ENCODE data around the gene ITPRIP.

Gene ITPRIP

GRCh38 chr10:104317726-104318299 lies 20.5 kb downstream of the ITPRIP start:
- Mint-ChIP-seq H3K36me3 (ENCODE audit: low read depth) (peaks cover 36% of the 10 kb centered on the region), H3K4me1 (peaks cover 50% of the 10 kb centered on the region), H3K27me3 (ENCODE audit: low read depth) (no peaks in the 10 kb centered on the region), H3K27ac (peak overlapping the region in 2 of 3 experiments; percentile 24 to 52), H3K4me3 (no peak overlapping the region), H3K9me3 (no peaks in the 10 kb centered on the region)
- TF ChIP-seq CTCF (IDR thresholded peaks at IDR 0.05; ENCODE audit: unreplicated experiment in 3 of 3), result no peak

GRCh38 chr10:104317269-104317710 lies 21.0 kb downstream of the ITPRIP start:
- H3K9me3 Mint-ChIP-seq, result no peaks in the 10 kb centered on the region
- H3K4me1 Mint-ChIP-seq, result peaks cover 49% of the 10 kb centered on the region
- peaks cover 40% of the 10 kb centered on the region for H3K36me3 Mint-ChIP-seq (ENCODE audit: low read depth)
- peak overlapping the region in 1 of 3 experiments; percentile 18 for H3K4me3 Mint-ChIP-seq
- H3K27me3 Mint-ChIP-seq (ENCODE audit: low read depth), result no peaks in the 10 kb centered on the region
- no peak for TF ChIP-seq CTCF (IDR thresholded peaks at IDR 0.05; ENCODE audit: unreplicated experiment in 3 of 3)
- peak overlapping the region in 2 of 3 experiments; percentile 24 to 52 for H3K27ac Mint-ChIP-seq

- no peak overlapping the region for H3K4me3 Mint-ChIP-seq
- no peaks in the 10 kb centered on the region for H3K9me3 Mint-ChIP-seq
- no peaks in the 10 kb centered on the region for H3K27me3 Mint-ChIP-seq (ENCODE audit: low read depth)
These were observed 21.8 kb downstream of the ITPRIP start for GRCh38 chr10:104316321-104317099.

GRCh38 chr10:104315486-104315921 lies 22.8 kb downstream of the ITPRIP start:
- no peaks in the 10 kb centered on the region for H3K27me3 Mint-ChIP-seq (ENCODE audit: low read depth)
- H3K36me3 Mint-ChIP-seq (ENCODE audit: low read depth), result peaks cover 46% of the 10 kb centered on the region
- TF ChIP-seq CTCF (IDR thresholded peaks at IDR 0.05; ENCODE audit: unreplicated experiment in 3 of 3), result no peak
- H3K27ac Mint-ChIP-seq, result no peak overlapping the region
- peaks cover 39% of the 10 kb centered on the region for H3K4me1 Mint-ChIP-seq
- H3K9me3 Mint-ChIP-seq, result no peaks in the 10 kb centered on the region
- no peak overlapping the region for H3K4me3 Mint-ChIP-seq

More at GRCh38 chr10:104316321-104317099, 21.8 kb downstream of the ITPRIP start:
- H3K36me3 Mint-ChIP-seq (ENCODE audit: low read depth), result peaks cover 45% of the 10 kb centered on the region
- H3K4me1 Mint-ChIP-seq, result peaks cover 46% of the 10 kb centered on the region
- peak overlapping the region in 2 of 3 experiments; percentile 24 to 52 for H3K27ac Mint-ChIP-seq
- TF ChIP-seq CTCF (IDR thresholded peaks at IDR 0.05; ENCODE audit: unreplicated experiment in 3 of 3), result no peak

- peaks cover 50% of the 10 kb centered on the region for H3K36me3 Mint-ChIP-seq (ENCODE audit: low read depth)
- TF ChIP-seq CTCF (IDR thresholded peaks at IDR 0.05; ENCODE audit: unreplicated experiment in 3 of 3), result no peak
- H3K4me1 Mint-ChIP-seq, result peaks cover 32% of the 10 kb centered on the region
- no peaks in the 10 kb centered on the region for H3K27me3 Mint-ChIP-seq (ENCODE audit: low read depth)
- H3K9me3 Mint-ChIP-seq, result no peaks in the 10 kb centered on the region
- H3K4me3 Mint-ChIP-seq, result no peak overlapping the region
- no peak overlapping the region for H3K27ac Mint-ChIP-seq
These were observed 23.4 kb downstream of the ITPRIP start for GRCh38 chr10:104314591-104315485.

Measured in nephron (organoid).